PC-3 (cell line): ENCODE measurements around the gene CCRL2.

ENCODE experiments used
- CTCF ChIP-seq: fragments of 300-600 bp; sonication (generic); conservative IDR thresholded peaks from 2 replicates; pipeline ENCODE4 v1.5.1; 2017; ENCODE audit warnings: antibody characterized with exemption, low read depth, mild to moderate bottlenecking, low read length
- EZH2phosphoT487 ChIP-seq: fragments of 300-600 bp; sonication (generic); IDR thresholded peaks from 2 replicates; pipeline ENCODE4 v1.6.1; 2018; ENCODE audit warnings: mild to moderate bottlenecking, antibody characterized with exemption, low read length, borderline replicate concordance

- TF ChIP-seq CTCF (no peak), EZH2phosphoT487 (no peak)
Measured at GRCh38 chr3:46361408-46362283, 45.4 kb upstream of the CCRL2 start.
